GM18508 (cell line): ENCODE results near the gene MAN1A2.

Experiments
- ATAC-seq: cut with Tn5 transposase; IDR thresholded peaks from one replicate; pipeline ENCODE4 v1.9.1; 2021; ENCODE audit warnings: moderate number of reproducible peaks; ENCODE audit not compliant: insufficient read depth, unreplicated experiment

MAN1A2 gene

DNA sequence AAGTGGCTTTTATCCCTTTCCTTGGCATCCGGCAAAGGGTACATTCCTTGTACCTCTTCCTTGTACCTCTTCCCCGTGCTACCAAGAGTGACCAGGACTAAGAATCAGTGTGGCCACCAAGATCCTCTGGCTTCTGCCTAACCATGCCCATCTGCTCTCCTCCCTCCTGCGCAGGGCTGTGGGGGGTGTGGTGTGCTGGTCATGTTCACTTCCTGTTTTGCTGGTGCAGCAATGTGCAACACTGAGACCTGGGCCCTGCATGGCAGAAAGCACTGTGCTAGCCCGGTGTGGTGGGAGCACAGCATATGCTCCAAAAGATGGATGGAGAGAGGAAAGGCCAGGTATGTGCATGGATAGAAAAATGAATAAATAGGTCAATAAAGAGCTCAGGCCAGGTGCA is 205.3 kb downstream of the MAN1A2 start:
- no peak for ATAC-seq

DNA sequence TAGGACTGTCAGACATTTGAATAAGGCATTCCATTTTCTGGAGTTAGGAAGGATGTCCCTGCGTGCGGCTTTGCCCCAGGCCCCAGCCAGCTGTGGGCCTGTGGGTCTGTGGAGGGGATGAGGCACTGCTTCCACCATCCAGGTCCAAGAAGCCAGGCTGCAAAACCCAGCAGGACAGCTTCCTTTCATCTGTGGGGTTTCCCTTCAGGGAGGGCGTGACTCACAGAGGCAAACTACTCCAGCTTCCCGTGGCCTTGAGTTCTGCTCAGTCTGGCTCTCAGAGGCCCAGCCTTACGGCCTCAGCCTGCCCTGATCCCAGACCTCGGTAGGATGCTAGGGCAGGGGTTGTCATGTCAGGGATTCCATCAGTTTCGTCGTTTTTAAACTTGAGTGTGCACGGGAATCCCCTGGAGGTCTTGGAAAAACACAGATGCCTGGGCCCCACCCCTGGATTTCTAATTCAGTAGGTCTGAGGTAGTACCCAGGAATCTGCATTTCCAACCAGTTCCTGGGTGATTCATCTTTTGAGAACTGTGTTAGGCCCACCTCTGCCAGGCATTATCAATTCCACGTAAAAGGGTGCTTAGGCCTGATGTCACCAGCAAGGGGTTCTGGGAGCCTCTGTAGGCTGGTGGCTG is 206.3 kb downstream of the MAN1A2 start:
- no peak for ATAC-seq

GRCh38 chr1:117574161-117574835 is 207.0 kb downstream of the MAN1A2 start:
- no peak for ATAC-seq

DNA sequence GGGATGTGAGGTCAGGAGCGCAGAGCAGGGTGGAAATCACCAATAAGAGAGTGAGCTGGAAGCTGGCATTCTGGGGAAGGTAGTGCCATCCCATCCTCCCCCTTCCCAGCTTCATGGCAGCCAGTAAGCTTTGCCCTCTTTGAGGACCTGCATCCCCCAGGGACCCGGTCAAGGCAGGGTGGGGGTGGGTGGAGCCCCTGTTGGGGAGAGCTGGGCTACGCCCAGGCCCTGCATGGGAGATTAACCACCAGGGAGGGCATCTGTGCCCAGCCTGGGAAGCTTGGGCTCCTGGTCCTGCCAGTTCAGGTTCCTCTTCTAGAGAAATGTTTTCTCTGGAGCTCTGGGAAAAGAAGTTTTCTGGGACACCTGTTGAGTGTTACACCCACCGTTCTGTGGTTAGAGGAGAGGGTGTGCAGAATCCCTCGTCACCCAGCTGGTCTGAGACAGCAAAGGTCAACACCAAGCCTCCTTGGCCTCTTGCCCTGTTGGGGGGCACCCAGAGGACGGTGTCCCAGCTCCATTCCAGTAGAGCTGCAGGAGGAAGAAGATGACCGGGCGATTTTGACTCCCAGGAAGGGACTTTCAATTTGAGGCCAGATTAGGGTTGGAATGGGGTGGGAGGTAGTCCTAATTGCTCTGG is 208.5 kb downstream of the MAN1A2 start:
- ATAC-seq, result no peak

DNA sequence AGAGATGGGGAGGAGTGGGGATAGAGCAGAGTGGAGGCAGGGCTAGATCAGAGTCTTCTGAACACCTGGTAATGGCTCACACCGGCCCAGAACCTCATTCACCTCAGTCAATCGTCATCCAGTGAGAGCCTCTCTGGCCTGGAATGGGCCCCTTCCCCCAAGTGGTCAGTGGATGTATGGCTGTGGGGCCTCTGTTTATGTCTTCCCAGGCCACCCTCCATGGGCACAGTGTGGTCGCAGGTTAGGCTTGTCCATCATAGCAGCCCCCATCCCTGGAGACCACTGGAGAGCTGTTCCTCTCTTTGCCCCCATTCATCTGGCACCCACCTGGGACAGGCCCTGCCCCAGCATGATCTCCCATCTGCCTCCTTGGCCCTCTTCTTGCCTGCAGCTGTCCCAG is 209.0 kb downstream of the MAN1A2 start:
- ATAC-seq, result no peak

DNA sequence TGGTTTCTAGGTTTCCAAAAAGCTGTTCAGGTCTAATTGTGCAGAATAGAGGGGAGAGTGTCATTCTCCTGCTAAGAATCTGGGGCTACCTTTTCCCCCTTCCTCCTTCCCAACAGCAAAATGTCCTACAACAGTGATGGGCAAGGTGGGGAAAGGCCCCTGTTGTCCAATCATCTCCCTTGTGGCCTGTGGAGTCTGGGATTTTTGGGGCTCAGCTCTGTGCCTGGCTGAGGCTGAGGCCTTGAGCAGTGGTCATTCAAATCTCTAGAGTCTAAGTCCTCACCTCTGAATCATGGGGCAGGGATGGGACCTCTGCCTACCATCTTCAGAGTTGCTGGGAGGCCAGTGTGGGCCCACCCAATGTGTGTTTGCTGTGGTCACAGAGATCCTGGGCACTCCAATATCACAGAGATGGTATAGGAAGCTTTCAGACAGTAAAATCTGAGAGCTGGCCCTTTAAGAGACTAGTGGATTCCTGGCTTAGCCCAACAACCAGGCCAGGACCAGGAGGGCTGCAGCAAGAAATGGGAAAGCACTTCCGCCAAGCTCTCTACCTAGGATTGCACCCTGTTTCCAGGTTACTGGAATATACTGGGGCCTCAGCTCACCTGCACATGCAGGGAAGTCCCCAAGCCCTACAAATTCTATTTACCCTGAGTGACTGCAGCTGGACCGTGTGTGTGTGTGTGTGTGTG is 210.1 kb downstream of the MAN1A2 start:
- ATAC-seq, result no peak

GRCh38 chr1:117578466-117578865 is 211.2 kb downstream of the MAN1A2 start:
- ATAC-seq, result no peak
